Loucy (cell line): Measurements from ENCODE around the gene CHM.

Source experiments
- CTCF ChIP-seq: fragments of 200-600 bp; sonication (generic); conservative IDR thresholded peaks from 2 replicates; pipeline ENCODE4 v1.5.1; 2014; ENCODE audit warnings: mild to moderate bottlenecking, antibody characterized with exemption, low read length
- EZH2phosphoT487 ChIP-seq: fragments of 200-600 bp; IDR thresholded peaks from 2 replicates; pipeline ENCODE4 v1.6.1; 2018; ENCODE audit warnings: antibody characterized with exemption, mild to moderate bottlenecking, moderate library complexity, borderline replicate concordance

- no peak for TF ChIP-seq CTCF
- TF ChIP-seq EZH2phosphoT487 = no peak
Observed at GRCh38 chrX:86044216-86044615, 3.1 kb downstream of the CHM start.
